ENCODE data around the gene ENO4.

Gene ENO4

DNA sequence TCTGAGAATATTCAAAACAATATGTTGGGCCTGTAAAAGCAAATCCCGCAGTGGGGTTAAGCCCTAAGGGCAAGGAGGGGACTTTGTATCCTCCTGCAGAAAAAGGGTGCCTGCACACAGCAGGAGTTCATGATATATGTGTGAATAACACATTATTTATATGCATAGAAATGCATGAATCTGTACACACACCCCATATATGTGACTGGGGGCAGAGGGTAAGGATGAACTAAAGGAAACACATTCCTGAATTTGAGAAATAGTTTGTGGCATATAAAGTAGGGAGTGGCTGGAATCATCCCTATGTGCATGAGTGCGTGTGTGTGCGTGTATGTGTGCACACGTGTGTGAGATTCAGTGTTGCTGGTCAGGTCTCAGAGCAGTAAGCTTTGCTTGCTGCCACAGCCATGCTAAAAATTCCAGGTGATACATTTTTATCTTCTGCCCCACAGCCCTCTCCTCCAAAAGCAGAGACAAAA is 18.9 kb downstream of the ENO4 start:
- no peak for DNase-seq (ENCODE audit: low spot score)

DNA sequence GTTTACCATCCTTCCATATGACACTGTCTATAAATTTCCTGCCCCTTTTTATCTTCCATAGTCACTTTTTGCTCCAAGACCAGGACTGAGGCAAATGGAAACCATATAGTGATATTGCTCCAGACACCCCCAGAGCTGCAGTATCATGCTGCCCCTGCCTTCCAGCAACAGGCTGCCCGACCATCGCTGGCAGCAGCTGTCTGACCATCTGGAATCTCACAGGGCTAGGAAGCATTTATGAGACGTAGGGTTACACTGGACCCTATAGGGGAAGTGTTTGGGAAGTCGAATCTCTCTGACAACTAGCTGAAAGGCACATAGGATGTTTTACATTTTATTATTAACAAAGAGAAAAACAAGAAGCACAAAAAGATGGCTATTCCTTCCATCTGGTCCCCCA is 19.4 kb downstream of the ENO4 start:
- no peak for DNase-seq (ENCODE audit: low spot score)

DNA sequence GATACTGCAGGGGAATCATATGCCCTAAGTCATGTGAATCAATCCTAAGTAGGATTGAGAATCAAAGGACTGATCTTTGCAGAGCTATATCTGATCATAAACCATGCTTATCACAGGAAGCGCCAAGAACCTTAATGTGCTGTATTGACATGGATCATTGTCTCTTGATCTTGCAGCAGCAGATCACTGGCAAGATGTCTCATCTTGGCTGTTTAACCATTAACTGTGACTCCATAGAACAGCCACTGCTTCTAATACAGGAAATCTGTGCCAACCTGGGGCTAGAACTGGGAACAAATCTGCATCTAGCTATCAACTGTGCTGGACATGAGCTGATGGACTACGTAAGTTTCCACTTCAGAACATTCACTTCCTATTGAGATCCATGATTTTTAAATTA is 21.6 kb downstream of the ENO4 start:
- DNase-seq (ENCODE audit: low spot score): no peak

DNA sequence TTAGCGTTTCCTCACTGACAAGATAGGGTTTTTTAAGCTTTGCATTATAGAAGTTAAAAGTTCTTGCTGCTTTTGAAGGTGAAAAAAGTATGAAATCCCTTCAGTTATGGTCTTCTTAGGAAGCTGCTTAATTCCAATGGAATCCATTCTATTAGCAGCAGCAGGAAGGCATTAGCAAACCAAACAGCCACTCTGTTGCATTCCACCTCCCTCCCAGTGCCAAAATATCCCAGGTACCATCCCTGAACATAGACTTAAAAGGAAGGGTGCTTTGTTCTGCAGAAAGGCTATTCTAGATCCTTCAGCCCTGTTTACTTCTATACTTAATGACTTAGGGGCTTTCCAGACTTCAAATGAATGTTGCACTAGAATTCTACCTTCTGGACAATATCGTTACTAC is 23.8 kb downstream of the ENO4 start:
- DNase-seq (ENCODE audit: low spot score): no peak

DNA sequence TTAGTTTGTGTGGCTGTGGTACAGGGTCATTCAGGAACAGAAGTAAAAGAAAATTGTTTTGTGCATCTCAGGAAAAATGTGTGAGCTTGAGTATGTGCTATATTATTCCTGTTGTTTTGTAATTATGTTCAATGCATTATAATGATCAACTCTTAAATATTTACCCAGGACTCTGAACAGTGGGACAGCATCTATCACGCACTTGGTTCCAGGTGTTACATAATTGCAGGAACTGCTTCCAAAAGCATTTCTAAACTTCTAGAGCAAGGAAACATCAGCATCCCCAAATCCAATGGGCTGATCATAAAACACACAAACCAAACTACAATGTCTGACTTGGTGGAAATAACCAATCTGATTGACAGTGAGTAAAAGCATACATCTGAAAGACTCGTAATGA is 26.6 kb downstream of the ENO4 start:
- no peak for DNase-seq (ENCODE audit: low spot score)

DNA sequence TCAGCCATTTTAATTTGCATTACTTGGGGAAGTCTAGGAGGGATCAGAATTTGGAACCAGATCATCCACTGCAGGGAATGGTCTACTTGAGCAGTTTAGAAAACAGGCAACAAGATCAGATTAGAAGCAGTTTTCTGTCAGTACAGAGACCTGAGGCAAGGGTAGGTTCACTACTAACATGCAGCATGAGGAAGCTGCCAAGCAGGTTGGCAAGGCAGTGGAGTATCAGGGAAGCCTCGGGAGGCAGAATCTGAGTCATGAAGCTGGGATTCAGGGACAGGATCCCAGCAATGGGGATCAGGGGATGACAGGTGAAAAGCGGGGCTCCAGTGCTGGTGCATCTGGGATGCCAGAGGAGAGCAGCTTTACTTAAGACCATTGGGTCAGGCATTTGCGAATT is 28.1 kb downstream of the ENO4 start:
- DNase-seq (ENCODE audit: low spot score): no peak

DNA sequence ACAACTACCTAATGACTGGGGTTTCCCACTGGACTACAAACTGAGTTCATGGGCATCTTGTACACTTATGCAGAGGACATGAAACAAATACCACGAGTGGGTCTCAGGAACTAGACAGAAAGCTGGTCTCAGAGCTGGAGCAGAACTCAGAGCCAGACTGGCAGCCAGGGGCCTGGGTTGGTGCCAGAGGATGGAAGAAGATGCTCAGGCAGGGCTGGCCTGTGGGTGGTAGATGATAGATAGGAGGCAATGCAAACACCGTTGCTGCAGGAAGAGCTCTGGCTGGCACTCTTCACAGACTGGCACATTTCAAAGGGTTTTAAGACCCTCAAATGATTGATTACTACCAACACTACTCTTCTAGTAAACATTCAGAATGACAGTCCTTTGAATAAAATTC is 28.8 kb downstream of the ENO4 start:
- DNase-seq (ENCODE audit: low spot score): no peak

DNA sequence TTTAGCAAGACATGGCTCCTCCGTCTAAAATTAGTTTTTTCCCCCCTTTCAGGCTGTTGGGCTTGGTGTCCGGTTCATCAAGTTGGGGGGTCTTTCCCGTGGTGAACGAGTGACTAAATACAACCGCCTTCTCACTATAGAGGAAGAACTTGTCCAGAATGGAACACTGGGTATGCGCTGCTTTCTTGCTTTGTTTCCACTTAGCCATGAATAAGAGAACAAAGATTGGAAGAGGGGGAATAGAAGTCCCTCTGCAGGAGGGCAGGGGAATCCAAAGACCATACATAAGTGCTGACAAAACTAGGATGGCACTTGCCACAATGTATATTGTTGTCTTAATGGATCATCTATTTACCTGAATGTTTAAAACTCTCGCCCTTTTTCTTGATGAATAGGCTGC is 30.5 kb downstream of the ENO4 start:
- DNase-seq (ENCODE audit: low spot score): no peak

DNA sequence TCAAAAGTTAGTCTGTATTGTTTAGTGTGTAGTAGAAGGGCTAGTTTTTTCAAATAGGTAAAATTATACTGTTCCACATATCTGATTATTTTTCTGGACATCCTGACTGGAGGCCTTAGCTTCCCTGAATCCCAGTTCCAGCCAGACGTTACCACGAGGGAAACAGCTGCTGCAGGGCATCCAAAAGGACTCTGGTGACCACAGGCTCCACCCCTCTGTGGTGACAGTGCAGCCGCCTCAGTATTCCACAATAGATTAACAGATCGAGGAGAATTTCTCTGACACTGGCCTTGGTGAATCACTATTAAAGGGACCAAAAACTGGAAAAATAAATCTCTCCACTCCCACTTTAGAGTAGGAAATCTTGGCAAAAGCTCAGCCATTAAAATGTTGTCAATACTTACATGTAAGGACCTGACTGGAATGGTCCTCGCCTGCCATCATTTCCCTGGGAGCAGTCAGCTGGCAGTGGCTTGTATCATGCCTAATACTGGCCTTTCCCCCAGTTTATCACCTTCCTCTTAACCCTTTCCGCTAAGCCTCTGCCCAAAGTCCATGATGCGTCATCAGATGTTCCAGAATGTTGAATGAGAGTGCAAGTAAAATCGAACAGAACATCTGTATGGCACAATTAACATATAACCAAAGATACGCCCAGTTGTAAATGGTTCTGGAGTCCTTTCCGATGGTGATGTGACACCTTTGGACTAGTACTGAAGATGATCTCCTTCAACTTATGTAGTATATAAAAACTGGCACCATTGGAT is 31.6 kb downstream of the ENO4 start:
- DNase-seq (ENCODE audit: low spot score): no peak

DNA sequence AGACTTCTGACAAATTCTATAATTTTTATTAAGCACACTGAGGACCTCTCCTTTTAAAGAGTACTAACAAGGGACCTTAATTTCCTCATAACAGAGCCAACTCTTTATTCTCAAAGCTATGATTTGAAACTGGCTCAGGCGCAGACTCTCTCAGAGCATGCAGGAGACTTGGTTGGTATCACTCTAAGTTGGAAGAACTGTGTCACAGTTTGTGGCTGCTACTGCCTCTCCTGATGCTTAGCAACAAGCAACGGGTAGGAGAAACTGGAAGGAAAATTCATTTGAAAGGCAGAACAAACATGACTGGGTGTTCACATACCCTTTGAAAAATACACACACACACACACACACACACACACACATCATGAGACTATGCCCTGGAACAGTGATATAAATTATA is 33.3 kb downstream of the ENO4 start:
- DNase-seq (ENCODE audit: low spot score): no peak

DNA sequence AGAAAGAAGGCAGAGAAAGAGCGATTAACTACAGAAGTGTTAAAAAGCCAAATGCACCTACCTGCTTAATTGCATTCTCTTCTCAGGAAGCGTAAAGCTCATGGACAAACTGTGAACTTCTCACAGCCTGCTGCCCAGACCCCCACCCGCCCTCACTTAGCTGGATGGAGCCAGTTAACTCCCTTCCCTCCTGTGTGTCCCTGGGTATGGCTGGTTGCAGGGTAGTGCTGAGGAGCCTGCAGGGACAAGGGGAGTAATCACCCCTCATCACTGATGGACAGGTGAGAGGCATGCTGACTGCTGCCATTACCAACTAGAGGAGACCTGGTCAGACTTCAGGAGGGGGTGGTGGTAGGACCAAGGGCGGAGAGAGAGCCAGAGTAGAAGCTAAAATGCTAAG is 37.5 kb downstream of the ENO4 start:
- DNase-seq (ENCODE audit: low spot score): no peak

DNA sequence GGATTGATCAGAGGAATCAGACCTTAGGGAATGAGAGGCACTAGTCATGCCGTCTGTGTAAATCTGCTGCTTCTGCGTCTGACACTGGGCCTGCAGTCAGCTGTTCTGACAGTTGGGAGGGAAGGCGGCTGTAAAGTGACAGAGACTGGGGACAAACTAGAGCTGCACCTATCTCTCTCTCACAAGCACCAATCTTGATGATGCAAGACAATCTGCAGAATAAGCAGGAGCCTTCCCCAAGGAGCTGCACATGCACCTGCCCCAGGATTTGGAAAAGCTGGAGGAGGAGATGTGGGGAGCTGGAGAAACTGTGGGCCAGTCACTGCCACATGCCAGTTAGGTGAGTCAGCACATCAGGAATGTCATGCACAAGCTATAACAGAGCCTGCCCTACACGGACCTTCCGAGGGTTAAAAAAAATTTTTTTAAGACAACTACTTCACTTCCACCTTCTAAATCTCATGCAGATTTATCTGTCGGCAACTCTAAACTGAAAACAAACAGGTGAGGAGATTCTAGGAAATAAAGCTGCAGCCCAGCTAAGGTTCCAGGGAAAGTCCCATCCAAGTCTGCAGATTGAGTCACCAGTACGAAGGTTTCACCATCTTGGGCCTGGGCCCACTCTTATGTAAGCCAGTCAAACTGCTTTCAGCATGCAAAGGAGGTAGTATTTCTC is 39.2 kb downstream of the ENO4 start:
- peak; percentile 72 for DNase-seq (ENCODE audit: low spot score)

DNA sequence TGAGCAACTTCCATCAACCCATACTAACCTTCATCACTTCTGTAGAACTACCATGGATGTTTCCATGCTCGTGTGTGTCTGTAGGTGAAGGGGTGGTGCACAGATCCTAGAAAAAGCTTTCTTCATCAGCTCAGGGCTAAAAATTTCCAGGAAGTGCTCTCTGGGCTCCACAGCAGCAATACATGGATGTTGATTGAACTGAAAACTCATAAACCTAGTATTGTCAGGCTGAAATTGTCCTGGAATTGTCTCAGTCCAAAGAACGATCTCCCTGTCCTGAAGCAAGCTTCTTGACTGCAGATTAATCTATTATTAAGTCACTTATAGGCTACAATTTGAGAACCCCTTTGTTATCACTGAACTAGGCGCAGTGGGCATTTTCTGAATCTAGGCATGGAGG is 39.8 kb downstream of the ENO4 start:
- no peak for DNase-seq (ENCODE audit: low spot score)

DNA sequence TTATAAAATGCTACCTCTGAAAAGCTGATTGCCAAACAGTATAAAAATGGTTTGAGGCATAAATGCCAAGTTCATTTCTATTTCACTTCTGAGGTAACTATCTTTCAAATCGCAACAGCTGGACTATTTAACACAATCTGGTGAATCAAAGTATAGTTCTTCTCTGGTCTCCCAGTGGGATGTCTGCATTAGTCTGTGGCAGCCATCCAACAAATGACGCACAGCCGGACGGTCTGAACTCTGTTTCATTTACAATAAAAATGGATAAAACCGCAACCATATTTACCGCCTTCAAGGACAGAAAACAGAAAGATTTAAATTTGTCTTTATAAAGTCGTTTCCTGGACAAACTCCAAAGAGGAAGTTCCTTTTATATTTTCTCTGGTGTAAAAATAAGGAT is 41.9 kb downstream of the ENO4 start:
- no peak for DNase-seq (ENCODE audit: low spot score)

DNA sequence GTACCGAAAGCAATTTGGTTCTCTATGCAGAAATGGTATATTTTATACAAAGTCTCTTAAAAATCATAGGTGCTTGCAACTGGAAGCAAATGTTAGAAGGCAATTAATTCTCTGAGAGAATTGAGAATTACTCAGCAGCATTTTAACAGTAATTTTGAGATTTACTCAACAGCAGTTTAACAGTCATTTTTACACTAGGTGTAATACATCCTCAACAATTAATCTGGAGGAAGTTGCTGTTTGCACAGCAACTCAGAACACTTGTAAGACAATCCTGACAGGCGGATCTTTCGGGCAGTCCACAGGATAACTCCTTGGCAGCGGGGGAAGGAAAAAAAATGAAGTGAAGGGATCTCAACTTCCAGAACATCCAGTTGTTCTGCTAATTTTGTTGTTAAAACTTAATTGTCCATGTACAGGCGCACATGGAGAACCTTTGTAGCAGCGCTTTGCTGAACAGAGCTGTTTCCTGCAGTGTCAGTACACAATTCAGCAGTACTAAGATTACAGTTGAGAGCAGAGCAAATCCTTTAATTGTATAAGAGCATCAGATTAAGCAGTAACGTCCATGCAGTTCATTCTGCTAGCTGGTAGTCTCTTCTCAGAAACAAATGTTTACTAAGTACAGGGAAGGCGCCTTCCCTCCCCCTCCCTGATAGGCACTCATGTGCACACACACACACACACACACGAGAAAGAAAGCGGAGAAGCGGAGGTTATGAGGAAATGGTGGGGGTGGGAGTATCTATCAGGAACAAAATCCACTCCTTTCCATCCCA is 43.8 kb downstream of the ENO4 start:
- no peak for DNase-seq (ENCODE audit: low spot score)

DNA sequence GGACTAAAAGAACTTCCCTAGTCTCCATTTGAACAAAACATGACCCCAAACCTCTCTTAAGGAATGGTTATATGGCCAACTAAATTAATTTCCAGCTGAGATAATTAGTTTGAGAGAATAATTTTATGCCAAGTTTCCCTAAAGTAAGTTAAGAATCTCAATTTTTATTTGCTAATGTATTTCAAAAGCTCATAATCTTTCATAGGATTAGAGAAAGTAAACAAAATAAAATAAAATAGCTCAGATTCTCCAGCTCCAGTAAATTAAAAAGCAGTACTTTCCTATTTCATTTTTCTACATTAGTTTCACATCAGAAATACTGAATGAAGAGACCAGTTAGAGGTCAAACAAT is 44.4 kb downstream of the ENO4 start:
- DNase-seq (ENCODE audit: low spot score): no peak

DNA sequence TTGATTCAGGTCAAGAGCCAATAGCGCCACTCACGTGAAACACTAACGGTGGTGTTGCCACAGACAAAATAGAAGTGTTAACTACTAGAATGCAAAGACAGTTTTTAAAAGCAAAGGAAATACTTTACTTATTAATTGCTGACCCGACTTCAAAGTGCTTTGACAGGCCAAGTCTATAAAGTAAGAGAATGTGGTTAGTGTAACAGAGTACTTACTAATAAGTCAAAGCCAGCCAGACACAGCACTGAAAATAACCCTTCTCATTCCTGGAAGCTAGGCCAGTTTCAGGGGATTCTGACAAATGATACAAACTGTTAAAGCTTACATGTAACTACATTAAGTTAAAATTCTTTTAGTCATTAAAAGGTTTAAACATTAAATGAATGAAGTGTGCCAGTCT is 50.3 kb downstream of the ENO4 start:
- DNase-seq (ENCODE audit: low spot score): no peak

DNA sequence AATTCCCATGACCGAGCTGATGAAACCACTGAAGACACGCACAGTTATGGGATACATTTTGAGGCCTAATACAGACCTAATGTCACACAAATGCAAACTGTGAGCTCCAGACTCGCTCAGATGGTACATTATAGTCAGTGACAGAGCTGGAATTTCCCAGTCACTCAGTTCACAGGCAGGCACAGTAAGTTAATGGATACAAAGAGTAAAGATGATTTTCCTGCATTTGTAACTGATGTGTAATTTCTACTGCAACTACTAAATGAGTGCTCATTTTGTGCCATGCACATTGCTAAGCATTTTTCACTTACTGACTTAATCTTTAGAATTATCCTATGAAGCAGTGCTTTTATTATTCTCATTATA is 56.5 kb downstream of the ENO4 start:
- no peak for DNase-seq (ENCODE audit: low spot score)

DNA sequence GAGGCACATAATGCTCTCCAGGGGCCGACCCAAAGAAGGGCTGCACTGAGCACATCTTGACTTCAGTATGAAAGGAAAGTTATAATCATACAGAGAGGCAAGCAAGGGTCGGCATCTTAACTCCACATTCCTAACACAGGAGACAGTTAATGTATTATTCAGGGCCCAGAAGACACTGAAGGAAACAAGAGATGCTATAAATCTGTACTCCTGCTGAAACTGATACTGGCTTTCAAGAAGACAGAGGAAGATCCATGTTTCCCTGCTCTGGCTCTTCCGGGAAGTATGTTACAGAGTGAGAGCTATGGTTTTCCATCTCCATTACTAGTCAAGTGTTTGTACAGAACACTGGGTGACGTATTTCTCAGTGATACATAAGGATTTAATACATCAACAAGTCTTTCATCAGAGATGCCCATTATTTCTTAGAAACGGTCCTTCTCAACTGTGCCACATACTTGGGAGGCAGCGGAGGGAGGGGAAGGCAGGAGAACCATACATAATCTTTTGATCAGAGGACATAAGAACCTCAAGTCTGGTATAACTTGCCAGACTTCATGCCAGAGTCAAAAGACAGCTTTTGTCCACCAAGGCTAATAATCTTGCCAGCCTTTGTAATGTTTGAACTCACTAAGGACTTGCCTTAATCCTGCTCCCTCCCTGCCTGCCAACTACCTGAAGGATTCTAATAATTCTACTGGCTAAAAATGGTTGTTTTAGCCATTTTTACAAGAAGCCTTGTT is 58.1 kb downstream of the ENO4 start:
- no peak for DNase-seq (ENCODE audit: low spot score)

DNA sequence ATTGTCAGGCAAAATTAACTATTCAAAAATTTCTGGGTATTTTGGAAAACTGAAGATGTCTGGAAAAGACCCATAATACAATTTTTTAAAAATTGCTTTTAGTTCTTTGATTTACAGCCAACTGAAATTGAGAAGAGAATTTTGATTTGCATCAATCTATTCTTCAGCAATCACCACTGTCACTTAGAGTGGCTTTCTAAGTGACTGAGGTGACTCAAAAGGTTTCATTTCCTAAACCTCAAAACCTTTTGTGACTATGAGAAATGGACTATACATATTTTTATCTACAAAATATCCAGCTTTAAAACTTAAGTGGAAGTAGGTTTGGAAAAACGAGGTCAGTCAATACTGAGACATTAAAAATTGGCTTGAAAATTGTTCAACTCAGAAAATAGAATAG is 60.0 kb downstream of the ENO4 start:
- DNase-seq (ENCODE audit: low spot score): no peak

DNA sequence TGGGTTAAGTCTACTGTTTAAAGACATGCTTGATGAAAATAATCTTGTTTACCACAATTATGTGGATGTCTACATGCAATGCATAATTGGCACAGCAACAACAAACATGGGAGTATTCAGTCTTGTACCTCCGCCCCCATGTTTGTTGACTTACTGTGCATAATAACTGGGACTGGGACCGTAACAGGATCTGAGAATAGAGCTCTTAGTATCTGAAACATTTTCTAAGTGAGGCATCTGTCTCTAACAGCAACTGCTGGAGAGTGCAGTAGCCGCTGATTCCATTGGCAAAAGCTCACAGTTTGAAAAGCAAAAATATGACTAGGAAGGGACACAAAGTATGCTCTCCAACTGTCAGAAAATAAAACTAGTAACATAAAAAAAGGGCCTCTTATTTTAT is 61.6 kb downstream of the ENO4 start:
- DNase-seq (ENCODE audit: low spot score): no peak

DNA sequence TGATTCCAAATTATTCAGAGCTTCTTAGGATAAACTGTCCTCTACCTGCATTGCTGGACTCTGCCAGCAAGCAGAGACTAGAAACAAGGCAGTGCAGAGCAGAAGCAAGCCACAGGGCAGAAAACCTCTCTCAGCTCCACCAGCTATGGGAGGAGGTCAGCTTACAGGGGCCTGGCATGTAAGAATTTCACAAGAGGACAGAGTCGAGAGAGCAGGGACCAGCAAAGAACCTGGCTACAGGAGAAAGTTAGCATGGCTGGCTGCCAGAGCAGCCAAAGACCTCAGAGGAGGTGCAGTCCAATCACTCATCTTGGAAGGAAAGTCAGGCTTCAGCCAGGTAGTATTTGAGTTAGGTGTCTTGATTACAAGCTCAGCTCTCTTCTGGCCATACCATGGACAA is 62.9 kb downstream of the ENO4 start:
- DNase-seq (ENCODE audit: low spot score): no peak

DNA sequence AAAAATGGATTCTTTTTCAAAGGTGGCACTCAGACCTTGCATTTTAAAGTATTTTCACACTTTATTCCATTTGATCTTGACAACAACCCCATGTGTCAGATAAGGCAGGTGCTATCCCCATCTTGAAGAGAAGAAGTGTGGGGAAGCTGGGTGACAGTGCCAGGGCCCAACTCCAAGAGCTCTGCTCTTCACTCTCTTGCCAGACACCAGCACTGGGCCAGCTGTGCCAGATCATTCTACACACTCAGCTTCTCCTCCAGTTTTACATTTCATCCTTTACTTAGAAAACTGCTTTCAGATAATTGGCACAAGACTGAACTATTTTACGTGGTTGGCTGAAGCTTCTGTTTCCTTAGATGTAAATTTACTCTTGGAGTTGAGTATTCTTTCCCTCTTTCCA is 64.4 kb downstream of the ENO4 start:
- DNase-seq (ENCODE audit: low spot score): no peak
